ENCODE measurements around the gene CDCA7L.

The CDCA7L gene

GRCh38 chr7:21902240-21902639 is 43.5 kb downstream of the CDCA7L start:
- no peak overlapping the region for H3K4me3 ChIP-seq (ENCODE audit: low read depth, low read length)
- DNase-seq (ENCODE audit: low read depth): peak; percentile 77
- TF ChIP-seq CTCF (conservative IDR thresholded peaks at IDR 0.05; ENCODE audit: low read depth, low read length): no peak

DNA sequence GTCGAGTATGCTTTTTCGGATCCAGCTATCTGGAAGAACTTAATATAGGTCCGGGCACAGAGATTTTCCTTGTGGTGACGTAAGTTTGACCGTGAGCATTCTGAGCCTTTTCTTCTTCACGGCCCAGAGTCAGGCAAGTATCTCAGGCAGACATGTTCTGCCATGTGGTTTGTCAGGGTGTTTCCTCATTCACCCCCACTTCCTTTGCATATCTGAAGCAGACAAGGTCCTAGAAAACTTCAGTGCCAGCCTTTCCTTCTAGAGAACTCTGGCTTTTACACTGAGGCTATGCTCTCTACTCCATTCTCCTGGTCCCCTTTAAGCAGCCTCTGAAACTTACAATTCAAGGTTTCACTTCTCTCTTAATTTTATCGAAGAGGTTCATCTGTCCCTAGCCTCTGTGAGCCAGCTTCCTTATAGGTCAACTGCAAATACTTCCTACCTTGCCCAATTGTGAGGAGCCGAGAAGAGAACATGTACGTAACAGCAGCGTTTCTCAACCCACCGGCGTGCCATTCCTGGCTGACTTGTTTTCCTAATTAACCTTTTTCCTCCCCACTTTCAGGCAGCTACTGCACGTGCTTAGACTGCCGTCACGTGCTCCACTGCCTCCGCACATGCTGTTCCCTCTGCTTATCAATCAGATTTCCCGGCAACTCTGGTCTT is 47.3 kb downstream of the CDCA7L start:
- no peak for TF ChIP-seq CTCF (conservative IDR thresholded peaks at IDR 0.05; ENCODE audit: low read depth, low read length)
- no peak overlapping the region for H3K4me3 ChIP-seq (ENCODE audit: low read depth, low read length)
- no peak for DNase-seq (ENCODE audit: low read depth)

DNA sequence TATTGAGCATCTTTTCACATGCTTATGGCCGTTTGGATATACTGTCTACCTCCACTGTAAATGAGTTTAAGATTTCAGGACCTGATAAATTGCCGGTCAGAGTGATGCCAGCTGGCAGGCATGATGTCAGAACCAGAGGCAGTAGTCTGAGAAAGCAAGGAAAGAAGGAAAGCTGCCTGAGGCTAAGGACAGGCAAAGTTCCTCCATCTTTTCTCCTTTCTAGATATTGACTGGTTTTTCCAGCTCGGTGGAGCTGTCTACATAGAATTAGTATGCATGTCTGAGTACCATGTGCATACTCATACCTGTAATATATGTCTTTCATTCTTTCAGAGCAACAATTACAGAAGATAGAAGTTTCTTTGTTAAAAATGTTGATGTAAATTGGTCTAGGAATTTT is 52.3 kb downstream of the CDCA7L start:
- TF ChIP-seq CTCF (conservative IDR thresholded peaks at IDR 0.05; ENCODE audit: low read depth, low read length): no peak
- H3K4me3 ChIP-seq (ENCODE audit: low read depth, low read length): no peak overlapping the region
- no peak for DNase-seq (ENCODE audit: low read depth)

DNA sequence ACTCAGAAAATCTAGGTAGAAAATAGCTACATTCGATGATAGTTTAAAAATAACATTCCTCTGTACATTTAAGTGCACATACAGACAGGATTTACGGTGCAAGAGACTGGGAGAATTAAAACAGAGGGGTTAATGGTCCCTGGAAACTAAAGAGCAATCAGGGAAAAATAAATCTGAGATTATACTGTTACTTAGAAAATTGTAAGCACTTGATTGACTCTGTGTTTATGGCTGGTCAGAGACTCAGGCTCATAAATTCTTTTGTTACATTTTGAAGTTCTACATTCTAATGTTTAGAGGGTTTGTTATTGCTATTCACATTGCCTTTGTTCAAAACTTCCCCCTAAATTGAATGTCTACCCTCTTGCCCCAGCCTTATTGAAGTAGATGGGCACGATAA is 54.4 kb downstream of the CDCA7L start:
- no peak for TF ChIP-seq CTCF (conservative IDR thresholded peaks at IDR 0.05; ENCODE audit: low read depth, low read length)
- no peak overlapping the region for H3K4me3 ChIP-seq (ENCODE audit: low read depth, low read length)
- DNase-seq (ENCODE audit: low read depth): no peak

- DNase-seq (ENCODE audit: low read depth): no peak
- no peak overlapping the region for H3K4me3 ChIP-seq (ENCODE audit: low read depth, low read length)
- TF ChIP-seq CTCF (conservative IDR thresholded peaks at IDR 0.05; ENCODE audit: low read depth, low read length): no peak
These were observed 57.9 kb downstream of the CDCA7L start for GRCh38 chr7:21887779-21888178.

GRCh38 chr7:21887353-21887752 is 58.3 kb downstream of the CDCA7L start:
- no peak for DNase-seq (ENCODE audit: low read depth)
- no peak overlapping the region for H3K4me3 ChIP-seq (ENCODE audit: low read depth, low read length)
- no peak for TF ChIP-seq CTCF (conservative IDR thresholded peaks at IDR 0.05; ENCODE audit: low read depth, low read length)

- no peak overlapping the region for H3K4me3 ChIP-seq (ENCODE audit: low read depth, low read length)
- TF ChIP-seq CTCF (conservative IDR thresholded peaks at IDR 0.05; ENCODE audit: low read depth, low read length): no peak
- no peak for DNase-seq (ENCODE audit: low read depth)
These were observed 59.3 kb downstream of the CDCA7L start for GRCh38 chr7:21886396-21886795.

Measured in choroid plexus epithelial cell (primary cell).